Glutamatergic neuron (in vitro differentiated cells): ENCODE results near the gene MED10. TPM values are rescaled to one million over a fixed set of nuclear protein-coding genes. Genes with fewer than 3 reads are reported as not detected.

Experiments used
- total RNA-seq: library from RNA; stranded (reverse); fragmentation: NEBNext Ultra II Directional; extraction: Animal tissue kit (Norgen Biotek cat#: 25700); gene quantifications from one replicate; pipeline ENCODE4 v1.2.1, GENCODE V29; 2021; ENCODE audit not compliant: unreplicated experiment

The MED10 gene
- total RNA-seq, 1 donor from 2014 or later, result 28.4 TPM

Other genes starting within 250 kb of the MED10 start
- 4.5 TPM for gene UBE2QL1, start 70.3 kb upstream of the MED10 start, total RNA-seq